ENCODE data around the gene CDYL.

CDYL gene

GRCh38 chr6:4909063-4909706 is 133.0 kb downstream of the CDYL start:
- DNase-seq (ENCODE audit: low spot score): no peak

GRCh38 chr6:4910037-4910760 is 134.0 kb downstream of the CDYL start:
- no peak for DNase-seq (ENCODE audit: low spot score)

GRCh38 chr6:4912559-4912958 is 136.4 kb downstream of the CDYL start:
- DNase-seq (ENCODE audit: low spot score): no peak

- DNase-seq (ENCODE audit: low spot score): no peak
Observed at GRCh38 chr6:4913705-4914419, 137.7 kb downstream of the CDYL start.

GRCh38 chr6:4914420-4915159 is 138.4 kb downstream of the CDYL start:
- no peak for DNase-seq (ENCODE audit: low spot score)

GRCh38 chr6:4916954-4917561 is 140.9 kb downstream of the CDYL start:
- DNase-seq (ENCODE audit: low spot score): no peak

GRCh38 chr6:4920914-4921410 is 144.8 kb downstream of the CDYL start:
- DNase-seq (ENCODE audit: low spot score): no peak

- no peak for DNase-seq (ENCODE audit: low spot score)
Observed at GRCh38 chr6:4922488-4923037, 146.4 kb downstream of the CDYL start.

GRCh38 chr6:4923081-4923480 is 146.9 kb downstream of the CDYL start:
- DNase-seq (ENCODE audit: low spot score): no peak

- DNase-seq (ENCODE audit: low spot score): no peak
Observed at GRCh38 chr6:4924661-4925271, 148.6 kb downstream of the CDYL start.

GRCh38 chr6:4925580-4925979 is 149.4 kb downstream of the CDYL start:
- no peak for DNase-seq (ENCODE audit: low spot score)

GRCh38 chr6:4928426-4928825 is 152.2 kb downstream of the CDYL start:
- DNase-seq (ENCODE audit: low spot score): no peak

- DNase-seq (ENCODE audit: low spot score): no peak
Observed at GRCh38 chr6:4929097-4929718, 153.0 kb downstream of the CDYL start.

GRCh38 chr6:4930025-4930691 is 154.0 kb downstream of the CDYL start:
- no peak for DNase-seq (ENCODE audit: low spot score)

- DNase-seq (ENCODE audit: low spot score): no peak
Observed at GRCh38 chr6:4931530-4932227, 155.5 kb downstream of the CDYL start.

- DNase-seq (ENCODE audit: low spot score): no peak
Observed at GRCh38 chr6:4932228-4932903, 156.2 kb downstream of the CDYL start.

- DNase-seq (ENCODE audit: low spot score): no peak
Observed at GRCh38 chr6:4935486-4935885, 159.3 kb downstream of the CDYL start.

GRCh38 chr6:4935975-4936680 is 159.9 kb downstream of the CDYL start:
- no peak for DNase-seq (ENCODE audit: low spot score)
